COLO668 (cell line): Measurements from ENCODE around the gene PPP1R1B.
A peak's percentile ranks its signal among the peaks of the same experiment; 100 is the strongest.

ENCODE experiments used
- DNase-seq: peaks from one replicate; lab custom pipeline; 2025; ENCODE audit not compliant: unreplicated experiment; lab: John Stamatoyannopoulos, UW

Gene PPP1R1B

GRCh38 chr17:39614545-39615157 is 12.1 kb upstream of the PPP1R1B start:
- no peak for DNase-seq

GRCh38 chr17:39615434-39615833 is 11.3 kb upstream of the PPP1R1B start:
- no peak for DNase-seq

GRCh38 chr17:39617100-39617445 is 9.7 kb upstream of the PPP1R1B start:
- no peak for DNase-seq

GRCh38 chr17:39617446-39618245 is 9.1 kb upstream of the PPP1R1B start:
- DNase-seq = peak; percentile 84

GRCh38 chr17:39618246-39618913 is 8.4 kb upstream of the PPP1R1B start:
- DNase-seq = peak; percentile 29

GRCh38 chr17:39618956-39619785 is 7.6 kb upstream of the PPP1R1B start:
- no peak for DNase-seq

GRCh38 chr17:39619786-39620101 is 7.0 kb upstream of the PPP1R1B start:
- peak; percentile 3 for DNase-seq

GRCh38 chr17:39621523-39622379 is 5.0 kb upstream of the PPP1R1B start:
- peak; percentile 65 for DNase-seq

GRCh38 chr17:39622380-39623006 is 4.3 kb upstream of the PPP1R1B start:
- no peak for DNase-seq

- peak; percentile 75 for DNase-seq
Measured at GRCh38 chr17:39623356-39623950, 3.3 kb upstream of the PPP1R1B start.

GRCh38 chr17:39624313-39624712 is 2.4 kb upstream of the PPP1R1B start:
- DNase-seq = no peak

GRCh38 chr17:39625198-39625785 is 1.5 kb upstream of the PPP1R1B start:
- DNase-seq = no peak

- no peak for DNase-seq
Measured at GRCh38 chr17:39627047-39627711, 427 bp downstream of the PPP1R1B start.

GRCh38 chr17:39627712-39628516 is 1.2 kb downstream of the PPP1R1B start:
- DNase-seq = no peak

GRCh38 chr17:39628655-39629493 is 2.1 kb downstream of the PPP1R1B start:
- peak; percentile 55 for DNase-seq

- no peak for DNase-seq
Measured at GRCh38 chr17:39629494-39629880, 2.7 kb downstream of the PPP1R1B start.

GRCh38 chr17:39629898-39630297 is 3.1 kb downstream of the PPP1R1B start:
- no peak for DNase-seq
